A673 (cell line): Measurements from ENCODE around the gene ADGRB2.

ENCODE experiments used
- CTCF ChIP-seq: fragments of 300-800, 200-600 bp; sonication (generic); conservative IDR thresholded peaks from 2 replicates; pipeline ENCODE4 v1.5.1; 2017; ENCODE audit warnings: low read depth, mild to moderate bottlenecking, antibody characterized with exemption, low read length, moderate library complexity, mixed read lengths
- EZH2 ChIP-seq: fragments of 200-600 bp; sonication (generic); IDR thresholded peaks from 2 replicates; pipeline ENCODE4 v1.6.1; 2017; ENCODE audit warnings: borderline replicate concordance, low read depth, mild to moderate bottlenecking, mixed read lengths, antibody characterized with exemption, low read length; ENCODE audit not compliant: poor library complexity, severe bottlenecking

- no peak for TF ChIP-seq CTCF
- no peak for TF ChIP-seq EZH2
These were observed 84.4 kb downstream of the ADGRB2 start for GRCh38 chr1:31679676-31680230.
